Renal cortical epithelial cell (primary cell): ENCODE measurements around the gene DCTN1. TPM values are rescaled to one million over a fixed set of nuclear protein-coding genes. Genes with fewer than 3 reads are reported as not detected.

Source experiments
- DNase-seq: peaks from one replicate; pipeline ENCODE4 v3.0.0-alpha.2; 2011; ENCODE audit warnings: low read depth
- total RNA-seq: library from RNA; depleted of rRNA; stranded (reverse); fragments of >200 nt; gene quantifications from 2 replicates; pipeline ENCODE4 v1.2.3, GENCODE V29; 2014

DCTN1 gene
- total RNA-seq, 1 donor from 2014 or later: 196 TPM

- DNase-seq: no peak
Observed at GRCh38 chr2:74414441-74414840, 34.3 kb upstream of the DCTN1 start.

GRCh38 chr2:74413001-74413698, 33.0 kb upstream of the DCTN1 start:
- no peak for DNase-seq

DNA sequence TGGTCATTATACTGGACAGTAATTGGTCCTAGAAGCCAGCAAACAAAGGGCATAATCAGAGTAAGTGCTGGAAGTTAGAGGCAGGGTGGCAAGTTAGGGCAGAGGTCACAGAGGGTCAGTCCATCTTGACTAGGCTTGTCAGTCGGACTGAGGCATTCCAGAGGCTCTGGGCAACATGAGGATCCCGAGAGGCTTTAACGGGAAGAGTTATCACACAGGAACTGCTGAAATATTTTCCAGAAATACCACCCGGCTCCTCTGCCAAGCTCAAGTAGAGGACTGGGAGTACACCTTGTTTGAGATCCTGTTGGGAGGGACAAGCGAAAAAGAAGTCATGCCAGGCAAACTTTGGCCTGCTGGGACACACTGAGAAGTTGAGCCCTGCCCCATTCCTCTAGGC, 27.6 kb upstream of the DCTN1 start:
- DNase-seq: no peak

DNA sequence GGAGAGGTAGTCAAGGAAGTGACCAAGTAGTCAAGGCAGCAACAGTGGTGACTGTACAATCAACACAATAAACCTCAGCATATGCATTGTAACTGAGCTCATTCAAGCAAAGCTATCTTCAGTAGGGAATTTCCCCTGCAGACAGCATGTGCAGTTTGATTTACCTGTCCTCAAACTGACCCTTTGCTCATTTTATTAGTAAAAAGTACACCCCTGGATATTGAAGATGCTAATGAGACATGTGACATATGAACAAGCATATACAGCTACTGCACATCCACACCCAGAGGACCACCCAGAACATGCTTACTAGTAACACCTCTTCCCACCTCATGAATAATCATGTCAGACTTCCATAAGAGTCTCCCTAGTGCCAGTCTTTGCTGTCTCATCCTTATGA, 25.9 kb upstream of the DCTN1 start:
- DNase-seq: peak; percentile 71

- no peak for DNase-seq
Observed at GRCh38 chr2:74401891-74402290, 21.8 kb upstream of the DCTN1 start.

GRCh38 chr2:74399785-74400184, 19.7 kb upstream of the DCTN1 start:
- peak; percentile 33 for DNase-seq

GRCh38 chr2:74396149-74396548, 16.0 kb upstream of the DCTN1 start:
- DNase-seq: no peak

DNA sequence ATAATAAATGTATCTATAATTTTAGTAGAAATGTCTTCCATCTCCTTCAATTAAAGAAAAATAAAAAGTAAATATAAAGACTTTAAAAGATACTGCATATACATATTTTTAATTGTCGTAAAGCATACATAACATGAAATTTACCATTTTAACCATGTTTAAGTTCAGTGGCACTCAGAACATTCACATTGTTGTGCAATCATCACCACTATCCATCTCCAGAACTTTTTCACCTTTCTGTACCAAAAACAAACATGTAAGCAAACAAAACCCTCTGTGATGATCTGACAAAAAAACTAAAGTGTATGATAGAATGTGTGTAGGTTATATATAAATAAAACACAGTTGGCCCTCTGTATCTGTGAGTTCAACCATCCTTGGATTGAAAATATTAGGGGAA, 13.4 kb upstream of the DCTN1 start:
- DNase-seq: no peak

DNA sequence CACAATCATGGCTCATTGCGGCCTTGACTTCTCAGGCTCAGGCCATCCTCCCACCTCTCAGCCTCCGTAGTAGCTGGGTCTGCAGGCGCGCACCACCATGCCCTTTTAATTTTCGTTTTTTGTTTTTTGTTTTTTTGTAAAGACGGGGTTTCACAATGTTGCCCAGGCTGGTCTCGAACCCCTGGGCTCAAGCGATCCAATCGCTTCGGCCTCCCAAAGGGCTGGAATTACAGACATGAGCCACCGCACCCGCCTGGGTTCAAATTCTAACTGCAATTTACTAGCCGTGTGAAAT, 12.3 kb upstream of the DCTN1 start:
- no peak for DNase-seq

GRCh38 chr2:74391580-74392448, 11.7 kb upstream of the DCTN1 start:
- DNase-seq: peak; percentile 84

- peak; percentile 13 for DNase-seq
Observed at GRCh38 chr2:74391209-74391579, 11.1 kb upstream of the DCTN1 start.

- no peak for DNase-seq
Observed at GRCh38 chr2:74390606-74391005, 10.5 kb upstream of the DCTN1 start.

DNA sequence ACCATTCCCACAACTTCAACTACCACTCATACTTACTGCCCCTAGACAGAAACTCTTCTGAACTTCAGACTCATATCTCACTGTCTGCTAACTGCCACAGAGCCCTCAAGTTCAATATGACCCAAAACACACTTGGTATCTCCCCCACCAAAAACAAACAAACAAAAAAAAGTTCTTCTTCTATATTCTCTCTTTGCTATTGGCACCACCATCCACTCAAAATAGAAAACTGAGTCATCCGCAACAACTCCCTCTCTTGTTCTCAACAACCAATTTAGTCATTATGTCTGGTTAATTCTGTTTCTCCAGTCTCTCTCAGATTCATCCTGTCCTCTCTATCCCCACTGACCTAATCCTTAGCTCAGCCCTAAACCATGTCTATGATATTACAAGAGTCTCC, 7.2 kb upstream of the DCTN1 start:
- no peak for DNase-seq

- DNase-seq: no peak
Observed at GRCh38 chr2:74385396-74385795, 5.3 kb upstream of the DCTN1 start.

- DNase-seq: no peak
Observed at GRCh38 chr2:74384051-74384450, 3.9 kb upstream of the DCTN1 start.

GRCh38 chr2:74383254-74383653, 3.1 kb upstream of the DCTN1 start:
- peak; percentile 30 for DNase-seq

GRCh38 chr2:74381751-74382150, 1.6 kb upstream of the DCTN1 start:
- no peak for DNase-seq

- DNase-seq: no peak
Observed at GRCh38 chr2:74378007-74378406, 2.1 kb downstream of the DCTN1 start.

DNA sequence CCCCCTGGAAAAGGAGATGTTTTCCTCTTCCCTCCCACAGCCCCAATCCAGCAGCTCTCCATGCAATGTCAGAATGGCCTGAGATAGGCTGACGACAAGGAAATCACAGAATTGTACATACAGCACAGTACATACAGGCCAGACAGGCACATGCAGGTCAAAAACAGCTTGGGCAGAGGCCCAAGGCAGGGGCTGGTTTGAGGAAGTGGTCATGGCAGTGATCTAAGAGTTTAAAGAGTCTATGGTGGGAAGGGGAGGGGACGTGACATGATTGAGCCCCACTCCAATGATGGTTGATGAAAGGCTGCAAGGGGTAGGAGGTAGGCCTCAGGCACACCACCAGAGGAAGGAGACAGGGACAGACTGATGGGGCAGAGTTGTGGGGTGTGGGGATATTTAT, 4.3 kb downstream of the DCTN1 start:
- DNase-seq: no peak

GRCh38 chr2:74374509-74375205, 5.5 kb downstream of the DCTN1 start:
- peak; percentile 71 for DNase-seq

- DNase-seq: no peak
Observed at GRCh38 chr2:74373985-74374384, 6.1 kb downstream of the DCTN1 start.

DNA sequence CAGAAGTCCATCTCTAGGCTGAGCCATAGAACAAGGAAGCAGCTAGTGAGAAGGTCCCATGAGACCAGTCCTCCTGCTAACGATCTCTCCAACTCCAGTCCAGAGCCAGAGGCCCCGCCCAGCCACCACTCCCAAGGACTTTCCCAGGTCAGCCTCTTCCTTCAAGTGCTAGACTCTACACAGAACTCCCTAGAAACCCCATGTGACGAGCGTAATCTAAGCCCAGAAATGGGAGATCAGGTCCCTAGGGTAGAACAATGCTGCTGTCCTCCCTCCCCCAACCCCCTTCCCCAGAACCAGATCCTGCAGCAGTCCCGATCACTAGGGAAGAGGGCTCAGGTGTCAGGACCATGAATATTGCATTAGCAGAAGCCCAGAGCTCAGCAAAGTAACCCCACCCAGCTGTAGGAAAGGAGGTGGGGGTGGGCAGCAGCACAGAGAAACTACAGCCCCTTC, 6.9 kb downstream of the DCTN1 start:
- no peak for DNase-seq

GRCh38 chr2:74372674-74373073, 7.4 kb downstream of the DCTN1 start:
- DNase-seq: no peak
